D721Med (cell line): ENCODE results near the gene CMIP.

Experiments used
- DNase-seq: peaks from one replicate; pipeline ENCODE4 v3.0.0; 2011; ENCODE audit warnings: low spot score; ENCODE audit not compliant: insufficient read length
- FAIRE-seq: peaks from 2 replicates; lab custom pipeline; 2011; peaks lifted over from hg19 to GRCh38; lab: Jason Lieb, UNC
- CTCF ChIP-seq: IDR thresholded peaks from 2 replicates; pipeline ENCODE4 v1.5.1; 2012; ENCODE audit warnings: mild to moderate bottlenecking, control low read depth; ENCODE audit not compliant: insufficient read depth; ENCODE audit errors: missing control alignments

CMIP gene

DNA sequence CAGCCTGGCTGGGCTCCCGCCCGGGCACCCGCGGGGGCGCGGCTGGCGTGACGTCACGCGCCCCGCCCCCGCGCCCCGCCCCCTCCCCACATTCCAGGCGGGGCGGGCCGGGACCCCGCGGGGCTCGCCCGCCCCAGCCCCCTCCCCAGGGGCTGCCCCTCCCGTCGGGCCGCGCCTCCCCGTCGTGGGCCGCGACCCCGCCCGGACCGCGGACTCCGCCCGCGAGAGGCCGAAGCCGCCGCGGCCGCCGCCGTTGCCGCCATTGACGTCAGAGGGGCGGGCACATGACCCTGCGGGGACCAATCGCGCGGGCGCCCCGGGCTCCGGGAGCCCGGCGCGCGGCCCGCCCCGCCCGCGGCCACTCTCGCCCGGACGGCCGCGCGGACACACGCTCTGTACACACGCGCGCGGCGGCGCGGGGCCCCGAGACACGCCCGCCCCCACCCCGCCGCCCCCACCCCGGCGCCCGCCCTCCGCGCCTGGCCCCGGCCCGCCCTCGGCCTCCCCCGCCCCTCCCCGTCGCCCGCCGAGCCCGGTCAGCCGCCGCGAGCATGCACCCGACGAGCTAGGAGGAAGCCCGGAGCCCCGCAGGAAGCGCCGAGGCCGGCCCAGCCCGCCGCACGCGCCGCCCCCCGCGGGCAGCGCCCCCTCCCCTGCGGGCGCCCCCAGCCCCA is at the start of gene CMIP:
Gene CMIP, plus strand, starts transcription at position 361 of the 674 bp plus-strand sequence.
- FAIRE-seq = no peak
- TF ChIP-seq CTCF = no peak
- DNase-seq = peak; percentile 53

GRCh38 chr16:81394966-81395655 is 49.5 kb upstream of the CMIP start:
- DNase-seq = no peak
- no peak for TF ChIP-seq CTCF
- FAIRE-seq = no peak

GRCh38 chr16:81397058-81397878 is 47.3 kb upstream of the CMIP start:
- FAIRE-seq = no peak
- TF ChIP-seq CTCF = no peak

DNA sequence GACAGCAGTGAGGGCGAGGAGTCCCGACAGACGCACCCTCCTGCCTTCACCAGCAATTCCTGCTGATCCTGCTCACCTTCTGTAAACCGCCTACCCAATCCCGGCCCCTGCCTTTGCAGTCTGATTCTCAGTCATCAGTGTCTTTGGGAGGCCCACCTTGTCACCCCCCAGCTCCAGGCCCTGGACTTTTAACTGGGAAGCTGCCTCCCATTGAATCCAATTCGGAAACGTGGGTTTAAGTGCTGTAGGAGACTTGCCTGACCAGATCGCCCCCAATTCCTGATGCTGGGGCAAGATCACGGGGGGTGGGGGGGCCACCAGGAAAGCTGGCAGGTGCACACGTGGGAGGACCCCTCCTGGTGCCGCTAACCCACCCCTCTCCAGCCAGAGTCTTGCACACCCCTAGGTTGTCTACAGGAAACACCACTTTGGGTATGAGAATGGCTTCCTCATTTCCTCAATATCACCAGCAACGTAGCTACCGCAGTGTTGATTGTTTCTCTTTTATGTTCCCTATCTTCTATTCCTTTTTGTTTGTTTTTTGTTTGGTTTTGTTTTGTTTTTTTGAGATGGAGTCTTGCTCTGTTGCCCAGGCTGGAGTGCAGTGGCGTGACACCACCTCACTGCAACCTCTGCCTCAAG is 46.6 kb upstream of the CMIP start:
- FAIRE-seq (no peak), DNase-seq (no peak)
- no peak for TF ChIP-seq CTCF

More at GRCh38 chr16:81397058-81397878, 47.3 kb upstream of the CMIP start:
- no peak for DNase-seq

GRCh38 chr16:81399909-81400308 is 44.7 kb upstream of the CMIP start:
- no peak for DNase-seq
- FAIRE-seq = no peak
- no peak for TF ChIP-seq CTCF

DNA sequence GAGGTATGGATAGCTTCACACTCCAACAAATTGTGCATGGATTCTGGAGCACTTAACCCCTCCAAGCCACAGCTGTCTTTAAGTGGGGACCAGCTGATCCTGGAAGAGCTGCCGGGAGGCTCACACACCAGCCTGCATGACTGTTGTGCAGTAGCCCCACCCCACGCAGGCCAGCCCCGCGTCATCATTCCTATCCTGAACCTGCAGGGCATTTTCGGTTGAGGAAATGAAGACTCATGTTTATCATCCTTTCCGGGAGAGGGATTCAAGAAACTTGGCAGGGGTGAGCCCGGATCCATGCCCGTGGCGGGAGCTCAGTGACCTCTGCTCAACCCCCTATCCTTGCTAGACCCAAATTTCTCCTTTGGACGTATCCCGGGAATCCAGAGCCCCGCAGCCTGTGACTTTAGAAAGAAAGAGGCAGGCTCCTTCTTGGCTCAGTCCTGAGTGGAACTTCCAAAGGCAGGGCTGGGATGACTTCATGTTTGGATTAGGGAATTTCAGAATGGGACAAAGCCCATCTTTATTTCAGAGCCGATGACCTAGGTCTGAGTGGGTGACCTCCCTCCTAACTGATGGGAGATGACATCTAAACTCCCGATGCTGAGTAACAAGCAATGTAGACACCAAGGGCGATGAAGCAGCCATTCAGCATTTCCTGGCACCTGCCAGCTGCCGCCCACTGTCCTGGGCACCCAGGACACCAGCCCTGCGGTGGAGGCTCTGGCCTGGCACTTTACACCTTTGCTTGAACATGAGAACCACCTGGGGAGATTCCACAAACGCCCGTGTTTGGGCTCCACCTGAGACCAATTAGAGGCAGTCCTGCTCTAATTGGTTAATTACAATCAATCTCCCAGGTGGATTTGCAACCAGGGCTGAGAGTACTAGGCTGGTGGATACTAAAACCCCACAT is 43.3 kb upstream of the CMIP start:
- TF ChIP-seq CTCF = no peak
- FAIRE-seq (no peak), DNase-seq (no peak)
